SKM-1 treated with dmso at 0.1 percent for 144 hours (cell line): ENCODE data around the gene SOWAHA.
"Not testable (repeated sequence)": the region's sequence is repeated elsewhere in the genome, so short reads cannot be mapped to it uniquely, and the experiment has no call there.

Experiments used
- DNase-seq: peaks from one replicate; lab custom pipeline; 2025; ENCODE audit not compliant: unreplicated experiment; lab: John Stamatoyannopoulos, UW

Gene SOWAHA

GRCh38 chr5:132806804-132807162 lies 6.3 kb upstream of the SOWAHA start:
- not testable (repeated sequence) for DNase-seq

GRCh38 chr5:132807163-132807838 lies 5.8 kb upstream of the SOWAHA start:
- no peak for DNase-seq

DNA sequence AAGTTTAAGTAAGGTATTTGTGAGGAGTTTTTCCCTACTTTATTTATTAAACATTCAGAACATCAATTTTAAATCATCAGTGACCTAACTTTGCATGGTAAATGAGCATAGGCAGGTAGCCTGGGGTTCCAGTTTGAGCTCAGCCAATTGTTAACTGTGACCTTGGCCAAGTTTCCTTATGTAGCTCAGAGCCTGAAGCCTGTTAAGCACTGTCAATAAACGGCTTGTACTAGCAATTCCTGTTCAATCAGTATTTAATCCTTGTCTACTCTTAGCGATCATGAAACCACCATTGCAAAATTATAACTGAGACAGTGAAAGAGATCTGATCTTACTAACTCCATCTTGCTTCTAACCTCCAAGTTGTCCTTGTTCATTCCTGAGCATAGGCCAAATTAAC lies 4.7 kb upstream of the SOWAHA start:
- DNase-seq, result no peak

GRCh38 chr5:132808866-132809265 lies 4.2 kb upstream of the SOWAHA start:
- no peak for DNase-seq

- DNase-seq, result no peak
These were observed 2.5 kb upstream of the SOWAHA start for GRCh38 chr5:132810605-132811004.

- peak; percentile 10 for DNase-seq
These were observed 858 bp upstream of the SOWAHA start for GRCh38 chr5:132812123-132812765.

DNA sequence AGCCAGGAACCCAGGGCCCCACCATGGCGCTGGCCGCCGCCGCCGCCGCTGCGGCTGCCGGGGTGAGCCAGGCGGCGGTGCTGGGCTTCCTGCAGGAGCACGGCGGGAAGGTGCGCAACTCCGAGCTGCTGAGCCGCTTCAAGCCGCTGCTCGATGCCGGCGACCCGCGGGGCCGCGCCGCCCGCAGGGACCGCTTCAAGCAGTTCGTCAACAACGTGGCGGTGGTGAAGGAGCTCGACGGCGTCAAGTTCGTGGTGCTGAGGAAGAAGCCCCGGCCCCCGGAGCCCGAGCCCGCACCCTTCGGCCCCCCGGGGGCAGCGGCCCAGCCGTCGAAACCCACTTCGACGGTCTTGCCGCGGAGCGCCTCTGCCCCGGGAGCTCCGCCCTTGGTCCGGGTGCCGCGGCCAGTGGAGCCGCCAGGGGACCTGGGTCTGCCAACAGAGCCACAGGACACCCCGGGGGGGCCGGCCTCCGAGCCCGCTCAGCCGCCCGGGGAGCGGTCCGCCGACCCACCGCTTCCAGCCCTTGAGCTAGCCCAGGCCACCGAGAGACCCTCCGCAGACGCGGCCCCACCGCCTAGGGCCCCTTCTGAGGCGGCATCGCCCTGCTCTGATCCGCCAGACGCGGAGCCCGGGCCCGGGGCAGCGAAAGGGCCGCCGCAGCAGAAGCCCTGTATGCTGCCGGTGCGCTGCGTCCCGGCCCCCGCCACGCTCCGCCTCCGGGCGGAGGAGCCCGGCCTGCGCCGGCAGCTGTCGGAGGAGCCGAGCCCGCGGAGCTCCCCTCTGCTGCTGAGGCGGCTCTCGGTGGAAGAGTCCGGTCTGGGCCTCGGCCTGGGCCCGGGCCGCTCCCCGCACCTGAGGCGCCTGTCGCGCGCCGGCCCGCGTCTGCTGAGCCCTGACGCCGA lies 749 bp downstream of the SOWAHA start:
- DNase-seq, result no peak

- no peak for DNase-seq
These were observed 1.6 kb downstream of the SOWAHA start for GRCh38 chr5:132814503-132815294.

DNA sequence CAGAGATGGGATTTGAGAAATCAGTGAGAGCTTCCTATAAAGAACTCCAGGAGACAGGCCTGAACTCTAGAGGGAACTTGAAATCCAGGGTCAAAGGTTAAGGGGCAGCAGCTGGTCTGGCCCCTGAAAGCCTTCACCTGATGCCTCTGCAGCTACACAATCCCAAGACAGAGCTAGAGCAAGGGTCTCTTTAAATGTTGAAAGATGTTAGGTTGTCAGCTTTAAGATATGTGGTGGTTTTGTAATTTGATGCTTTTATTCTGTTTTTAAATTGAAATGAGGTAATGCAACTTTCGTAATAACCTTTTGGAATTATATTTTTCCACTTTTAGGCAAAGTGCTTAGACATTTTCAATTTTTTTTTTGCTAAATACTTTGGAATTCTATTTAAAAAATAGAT lies 2.4 kb downstream of the SOWAHA start:
- no peak for DNase-seq

GRCh38 chr5:132816083-132816482 lies 3.0 kb downstream of the SOWAHA start:
- no peak for DNase-seq

DNA sequence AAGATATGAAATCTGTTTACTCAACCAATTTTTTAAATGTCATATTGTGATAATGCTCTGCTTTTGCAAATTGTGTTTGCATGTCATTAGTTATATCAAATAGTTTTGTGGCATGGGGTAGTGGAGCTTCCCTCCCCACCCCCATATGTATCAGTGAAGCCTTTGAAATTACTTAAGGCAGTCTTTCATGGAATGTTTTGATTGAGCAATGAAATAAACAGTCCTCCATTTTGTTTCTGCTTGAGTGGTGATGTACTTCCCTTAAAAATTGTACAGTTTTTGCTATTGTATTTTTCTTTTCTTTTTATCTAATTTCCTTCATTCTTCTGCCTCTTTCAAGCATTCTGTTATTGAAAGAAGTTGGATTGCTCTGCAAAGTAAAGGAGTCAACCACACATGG lies 3.5 kb downstream of the SOWAHA start:
- no peak for DNase-seq

GRCh38 chr5:132817011-132817410 lies 3.9 kb downstream of the SOWAHA start:
- DNase-seq, result no peak

- no peak for DNase-seq
These were observed 6.4 kb downstream of the SOWAHA start for GRCh38 chr5:132819468-132819867.

DNA sequence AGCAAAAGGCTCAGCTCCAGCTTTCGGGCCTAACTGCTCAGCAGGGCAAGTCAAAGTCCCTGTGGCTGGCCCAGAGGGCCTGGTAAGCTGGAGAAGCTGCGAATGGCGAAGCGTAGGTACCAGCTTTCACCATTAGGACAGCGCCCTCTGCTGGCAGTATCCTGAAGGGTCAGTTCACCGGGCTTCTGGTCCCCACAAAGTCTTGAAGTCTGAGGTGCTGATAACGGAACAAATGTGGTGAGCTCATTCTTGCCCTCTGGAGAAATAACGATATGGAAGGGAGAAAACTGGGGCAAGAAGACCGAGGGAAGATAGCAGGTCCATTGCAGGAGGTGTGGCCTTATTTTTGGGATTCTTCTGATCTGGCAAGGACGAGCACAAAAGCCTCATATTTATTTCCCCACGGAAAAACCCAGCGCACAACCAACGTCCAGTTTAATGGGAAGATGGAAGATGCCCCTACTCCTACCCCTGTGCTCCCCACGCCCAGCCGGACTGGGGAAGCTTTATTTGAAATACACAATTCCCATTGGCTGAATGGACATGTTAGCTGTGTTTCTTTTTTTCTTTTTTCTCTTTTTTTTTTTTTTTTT lies 7.2 kb downstream of the SOWAHA start:
- DNase-seq, result peak; percentile 75

DNA sequence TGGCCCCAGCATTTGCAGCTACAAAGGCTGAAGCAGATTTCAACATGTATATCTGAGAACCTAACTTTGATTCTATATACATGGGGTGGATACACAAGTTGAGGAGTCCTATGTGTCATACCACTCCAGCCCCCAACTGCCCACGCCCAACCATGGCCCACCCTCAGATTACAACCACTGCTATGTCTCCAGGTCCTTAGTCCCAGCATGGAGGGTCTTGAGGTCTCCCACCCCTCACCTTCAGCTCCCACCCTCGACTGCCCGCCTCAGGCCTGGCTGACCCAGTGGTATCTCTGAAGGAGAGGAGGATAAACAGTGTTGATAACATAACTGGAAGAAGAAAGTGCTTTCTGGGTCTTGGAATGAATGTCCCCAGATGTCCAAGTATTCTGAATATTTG lies 8.2 kb downstream of the SOWAHA start:
- DNase-seq, result no peak

DNA sequence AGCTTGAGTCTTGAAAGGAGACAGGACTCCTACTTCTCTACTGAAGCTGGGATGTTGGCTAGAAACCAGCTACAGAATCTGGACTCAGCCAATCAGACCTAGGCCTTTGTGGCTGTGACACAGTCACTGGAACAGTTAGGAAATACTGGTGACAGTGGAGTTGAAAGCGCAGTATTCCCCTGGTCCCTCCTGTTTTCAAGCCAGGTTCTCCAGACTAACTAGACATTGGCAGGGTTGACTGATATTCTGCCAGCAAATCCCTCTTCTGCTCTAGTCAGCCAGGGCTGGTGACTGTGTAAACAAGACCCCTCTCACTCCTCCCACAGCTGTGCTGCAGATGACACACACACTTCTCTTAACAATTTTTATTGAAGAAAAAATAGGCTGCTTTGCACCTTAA lies 8.7 kb downstream of the SOWAHA start:
- DNase-seq, result no peak

DNA sequence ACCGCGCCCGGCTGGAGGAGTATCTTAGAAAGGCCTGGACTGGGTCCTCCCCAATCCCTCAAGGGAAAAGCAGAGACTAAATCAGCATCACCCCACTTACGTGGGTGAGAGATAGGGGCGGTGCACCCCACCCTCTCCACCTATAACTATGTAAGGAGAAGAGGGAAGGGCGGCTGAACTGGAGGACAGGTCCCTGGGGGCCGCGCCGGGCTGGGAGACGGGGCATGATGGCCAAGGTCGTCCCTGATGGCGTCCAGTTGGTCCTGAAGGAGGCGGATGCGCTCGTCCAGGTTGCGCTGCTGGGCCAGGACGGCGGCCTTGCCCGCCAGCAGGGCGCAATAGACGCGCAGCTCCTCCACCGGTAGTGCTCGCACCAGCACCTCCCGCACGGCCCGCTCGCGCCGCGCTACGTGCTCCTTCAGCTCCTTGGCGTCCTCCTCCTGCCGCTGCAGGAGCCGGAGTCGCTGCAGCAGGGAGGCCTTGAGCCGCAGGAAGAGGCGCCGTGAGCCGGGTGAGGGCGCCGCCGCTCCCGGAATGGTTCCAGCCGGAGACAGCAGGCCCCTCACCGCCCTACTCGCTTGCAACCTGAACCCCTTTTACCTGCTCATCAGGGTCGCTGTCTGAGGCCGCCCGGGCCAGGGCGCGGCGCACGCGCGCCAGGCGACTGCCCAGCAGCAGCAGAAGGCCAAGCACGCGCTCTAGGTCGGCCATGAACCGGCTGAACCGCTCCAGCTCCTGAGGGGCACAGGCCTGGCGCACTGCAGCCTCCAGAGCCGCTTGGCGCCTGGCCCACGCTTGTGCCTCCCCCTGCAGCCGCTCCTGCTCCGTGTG lies 9.8 kb downstream of the SOWAHA start:
- no peak for DNase-seq

DNA sequence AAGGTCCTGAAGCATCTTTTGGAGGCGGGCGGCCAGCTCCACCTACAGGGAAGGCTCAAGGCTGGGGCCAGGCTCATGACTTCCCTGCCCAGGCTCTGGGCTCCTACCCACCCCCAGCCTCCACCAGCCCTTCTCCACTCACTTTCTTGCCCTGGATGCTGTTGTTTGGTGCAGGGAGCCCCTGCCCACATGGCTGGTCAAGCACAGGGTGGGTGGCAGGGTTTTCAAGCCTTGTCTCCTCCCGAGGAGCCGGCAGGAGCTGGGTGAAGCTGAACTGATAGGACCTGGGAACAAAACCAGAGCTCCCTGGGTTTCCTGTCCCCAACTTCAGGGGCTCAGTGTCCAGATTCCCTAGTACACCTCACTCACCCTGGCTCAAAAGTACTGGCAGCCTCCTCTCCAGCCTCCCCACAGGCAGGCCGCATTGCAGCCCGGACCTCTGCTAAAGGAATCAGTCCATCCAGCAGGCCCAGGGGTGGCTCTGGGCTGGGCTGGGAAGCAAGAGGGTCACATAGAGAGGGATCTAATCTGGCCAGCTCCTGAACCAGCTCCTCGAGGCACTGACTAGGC lies 10.5 kb downstream of the SOWAHA start:
- no peak for DNase-seq

- no peak for DNase-seq
These were observed 11.3 kb downstream of the SOWAHA start for GRCh38 chr5:132824426-132824825.
